GM10266 (cell line): ENCODE results near the gene IER5.
"Not testable (repeated sequence)": the region's sequence is repeated elsewhere in the genome, so short reads cannot be mapped to it uniquely, and the experiment has no call there.

Source experiments
- DNase-seq: peaks from one replicate; pipeline ENCODE4 v3.0.0; 2012; ENCODE audit errors: extremely low spot score
- CTCF ChIP-seq: IDR thresholded peaks from 2 replicates; pipeline ENCODE4 v1.5.1; 2012; ENCODE audit warnings: mild to moderate bottlenecking, low read depth; ENCODE audit not compliant: control insufficient read depth, insufficient read depth; ENCODE audit errors: missing control alignments

IER5 gene

DNA sequence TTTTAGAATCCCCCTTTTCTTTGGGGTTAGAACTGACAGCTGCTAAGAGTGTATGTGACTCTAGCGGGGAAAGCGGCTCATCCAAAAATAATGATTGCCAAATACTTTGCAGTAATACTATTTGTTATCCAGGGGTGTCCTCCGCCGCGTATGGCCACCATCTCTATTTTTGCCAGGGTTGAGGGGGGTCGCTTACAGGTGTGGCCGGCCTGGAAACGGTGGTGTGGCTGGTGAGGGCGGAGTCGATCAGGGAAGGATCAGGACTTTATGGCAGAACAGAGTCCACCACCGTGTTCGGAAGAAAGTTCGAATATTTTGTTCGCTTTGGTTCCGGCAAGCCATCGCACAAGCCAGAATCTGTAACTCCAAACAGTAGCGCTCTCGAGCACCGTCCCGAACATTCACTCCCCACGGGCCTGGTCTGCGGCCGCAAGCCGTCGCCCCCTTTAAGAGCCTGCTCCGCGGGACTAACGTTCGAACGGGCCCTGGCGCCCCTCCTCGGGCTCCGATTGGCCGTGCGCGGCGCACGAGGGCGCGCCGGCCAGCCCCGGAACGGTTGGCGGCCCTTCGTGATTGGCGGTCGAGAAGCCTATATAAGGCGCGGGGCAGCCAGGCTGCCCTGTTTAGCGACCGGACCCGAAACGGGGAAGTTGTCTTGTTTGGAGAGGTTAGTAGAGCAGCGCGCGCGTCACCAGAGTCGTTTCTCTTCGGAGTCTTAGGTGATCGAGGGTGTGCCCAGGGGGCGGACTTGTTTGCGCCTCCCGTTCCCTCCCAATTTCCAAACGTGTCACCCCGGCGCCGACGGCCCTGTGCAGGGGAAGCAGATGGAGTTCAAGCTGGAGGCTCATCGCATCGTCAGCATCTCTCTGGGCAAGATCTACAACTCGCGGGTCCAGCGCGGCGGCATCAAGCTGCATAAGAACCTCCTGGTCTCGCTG is at the start of gene IER5:
IER5 (plus strand) TSS at position 622 of the 938 bp plus-strand sequence; CDS start at position 825, 203 bp downstream.
- peak; percentile 95 for DNase-seq
- TF ChIP-seq CTCF, result no peak

DNA sequence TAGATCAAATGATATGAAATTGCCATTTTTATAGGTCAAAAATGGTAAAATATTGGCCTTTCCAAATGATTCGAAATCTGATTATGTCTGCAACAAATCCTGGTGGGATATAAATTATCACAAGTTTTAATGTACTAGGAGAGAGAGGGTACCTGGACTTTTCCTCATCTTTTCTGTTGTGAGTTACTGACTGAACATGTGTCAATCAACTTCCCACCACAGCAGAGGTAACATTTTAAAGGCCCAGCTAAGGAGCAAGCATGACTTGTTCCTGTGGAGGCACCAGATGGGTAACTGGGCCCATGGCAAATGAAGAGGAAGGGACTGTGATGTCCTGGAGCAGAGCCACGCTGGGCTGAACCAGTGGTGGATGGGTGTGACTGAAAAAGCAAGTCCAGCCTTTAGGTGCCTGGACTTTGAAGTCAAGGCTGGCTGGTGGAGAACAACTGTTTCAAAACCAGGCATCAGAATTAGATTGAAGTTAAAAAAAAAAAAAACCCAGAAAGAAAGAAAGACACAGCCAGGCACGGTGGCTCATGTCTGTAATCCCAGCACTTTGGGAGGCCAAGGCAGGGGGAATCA is 48.1 kb upstream of the IER5 start:
- TF ChIP-seq CTCF, result no peak
- DNase-seq, result no peak

- DNase-seq, result peak; percentile 37
- TF ChIP-seq CTCF, result no peak
Measured at GRCh38 chr1:181043025-181043888, 45.2 kb upstream of the IER5 start.

GRCh38 chr1:181044449-181044966 is 44.0 kb upstream of the IER5 start:
- no peak for TF ChIP-seq CTCF
- peak; percentile 83 for DNase-seq

GRCh38 chr1:181045946-181046345 is 42.6 kb upstream of the IER5 start:
- not testable (repeated sequence) for DNase-seq

DNA sequence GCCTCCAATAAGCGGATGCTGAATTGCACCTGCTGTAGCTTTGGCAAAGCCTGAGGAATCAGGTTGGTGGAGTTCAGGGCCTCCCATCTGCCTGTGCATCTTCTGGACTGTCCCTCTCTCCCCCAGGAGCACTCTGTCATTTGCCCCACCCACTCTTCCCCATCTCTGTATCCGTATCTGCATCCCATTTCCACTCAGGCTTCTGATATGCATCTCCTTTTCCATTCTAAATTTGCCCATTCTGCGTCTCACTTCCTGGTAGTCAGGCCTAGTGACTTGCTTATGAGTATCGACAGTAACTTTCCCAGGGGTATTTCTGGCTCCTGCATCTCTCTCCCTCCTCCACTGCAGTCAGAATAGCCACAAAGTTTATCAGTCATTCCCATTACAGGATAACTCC is 39.1 kb upstream of the IER5 start:
- DNase-seq, result no peak
- no peak for TF ChIP-seq CTCF

- TF ChIP-seq CTCF, result no peak
- DNase-seq, result no peak
Measured at GRCh38 chr1:181050922-181051321, 37.6 kb upstream of the IER5 start.
